ENCODE results near the gene MARK1. TPM values are rescaled to one million over a fixed set of nuclear protein-coding genes. Genes with fewer than 3 reads are reported as not detected.

The MARK1 gene
- total RNA-seq, 1 donor from 2014 or later = 34.8 TPM

DNA sequence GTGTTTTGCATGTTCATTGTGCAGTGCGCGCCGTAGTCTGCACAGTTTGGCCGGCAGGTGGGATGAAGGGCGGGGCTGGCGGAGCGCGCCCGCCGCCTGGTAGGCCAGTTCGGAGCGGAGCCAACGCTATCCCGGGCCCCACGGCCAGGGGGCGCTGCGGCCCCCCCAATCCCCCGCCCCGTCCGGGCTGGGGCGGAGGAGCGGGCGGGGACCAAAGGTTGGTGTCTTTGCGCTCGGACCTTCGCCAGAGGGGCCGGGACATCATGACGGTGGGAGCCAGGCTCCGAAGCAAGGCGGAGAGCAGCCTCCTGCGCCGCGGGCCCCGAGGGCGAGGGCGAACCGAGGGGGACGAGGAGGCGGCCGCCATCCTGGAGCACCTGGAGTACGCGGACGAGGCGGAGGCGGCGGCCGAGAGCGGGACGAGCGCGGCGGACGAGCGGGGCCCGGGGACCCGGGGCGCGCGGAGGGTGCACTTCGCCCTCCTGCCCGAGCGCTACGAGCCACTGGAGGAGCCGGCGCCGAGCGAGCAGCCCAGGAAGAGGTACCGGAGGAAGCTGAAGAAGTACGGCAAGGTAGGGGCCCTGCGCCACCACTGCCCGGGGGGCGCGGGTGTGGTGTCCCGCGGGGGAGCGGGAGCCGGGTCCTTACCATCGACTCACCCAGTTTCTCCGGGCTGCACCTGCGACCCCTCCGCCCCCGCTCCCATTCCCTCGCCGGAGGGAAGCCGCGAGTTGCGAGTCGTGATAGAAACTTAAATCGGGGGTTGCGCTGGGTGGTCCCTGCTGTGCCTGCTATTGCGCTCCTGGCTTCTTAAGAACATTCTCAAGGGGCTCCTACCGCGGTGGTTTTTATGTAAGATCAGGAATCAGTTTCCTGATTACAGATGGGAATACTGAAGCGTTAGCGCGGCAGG lies 162.5 kb downstream of the MARK1 start, which contains the start of gene C1orf115:
Gene C1orf115 (plus strand): TSS at position 224 of the 913 bp plus-strand sequence. CDS start 40 bp downstream, at position 264.
- DNase-seq (ENCODE audit: low spot score) = peak; percentile 82

DNA sequence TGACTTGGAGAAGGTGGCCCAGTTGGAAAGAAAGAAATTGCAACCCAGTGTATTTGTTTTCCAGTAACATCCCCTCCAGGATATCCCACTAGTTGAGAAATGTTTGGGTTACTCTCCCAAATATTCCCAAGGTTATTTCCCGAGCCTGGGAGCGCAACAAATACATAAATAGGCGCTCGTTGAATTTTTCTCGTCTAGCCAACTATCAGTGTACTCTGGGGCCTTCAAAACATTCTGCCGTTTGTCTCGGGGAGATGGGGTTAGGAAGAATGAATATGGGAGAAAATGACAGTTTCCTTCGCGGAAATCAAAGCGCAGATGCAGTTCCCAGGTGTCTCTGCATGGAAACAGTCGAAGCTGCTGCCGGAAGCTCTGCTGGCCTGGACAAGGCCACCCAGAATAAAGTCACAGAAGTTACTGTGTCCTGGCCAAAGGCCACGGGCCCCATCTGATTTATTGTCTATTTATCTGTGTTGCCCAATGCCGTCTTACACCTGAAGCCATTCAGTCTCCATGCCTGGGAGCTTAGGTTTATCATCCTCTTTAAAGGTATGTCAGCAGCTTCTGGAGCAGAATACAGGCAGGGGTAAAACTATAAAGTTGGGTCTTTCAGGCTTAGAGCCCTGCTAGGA lies 163.2 kb downstream of the MARK1 start:
- no peak for DNase-seq (ENCODE audit: low spot score)

DNA sequence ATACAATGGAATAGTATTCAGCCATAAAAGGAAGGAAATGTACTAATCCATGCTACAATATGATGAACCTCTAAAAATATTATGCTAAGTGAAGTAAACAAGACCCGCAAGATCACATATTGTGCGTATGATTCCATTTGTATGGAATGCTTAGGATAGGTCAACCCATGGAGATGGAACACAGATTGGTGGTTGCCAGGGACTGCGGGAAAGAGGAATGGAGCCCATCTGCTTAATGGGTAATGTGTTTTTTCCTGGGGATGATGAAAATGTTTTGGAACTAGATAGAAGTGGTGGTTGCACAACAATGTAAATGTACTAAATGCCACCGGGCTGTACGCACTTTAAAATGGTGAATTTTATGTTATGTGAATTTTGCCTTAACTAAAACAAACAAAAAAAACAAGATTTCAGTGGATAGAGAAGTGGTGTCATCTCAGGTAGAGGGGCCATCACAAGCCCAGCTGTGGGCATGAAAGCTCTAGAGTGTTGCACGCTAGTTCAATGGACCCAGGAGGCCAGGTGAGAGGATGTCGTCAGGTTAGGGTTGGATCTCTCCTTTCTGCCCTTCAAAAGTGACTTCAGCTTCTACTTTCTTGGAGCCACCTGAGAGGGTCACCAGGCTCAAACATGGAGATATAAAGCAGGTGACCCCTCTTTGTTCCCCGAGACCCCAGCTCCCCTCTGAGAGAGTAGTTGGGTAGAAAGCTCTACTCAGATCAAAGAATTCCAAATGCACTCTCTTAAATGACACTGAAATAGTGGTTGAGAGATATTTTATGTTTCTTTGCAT lies 164.7 kb downstream of the MARK1 start:
- no peak for DNase-seq (ENCODE audit: low spot score)

- DNase-seq (ENCODE audit: low spot score) = no peak
These were observed 167.0 kb downstream of the MARK1 start for GRCh38 chr1:220694866-220695382.

DNA sequence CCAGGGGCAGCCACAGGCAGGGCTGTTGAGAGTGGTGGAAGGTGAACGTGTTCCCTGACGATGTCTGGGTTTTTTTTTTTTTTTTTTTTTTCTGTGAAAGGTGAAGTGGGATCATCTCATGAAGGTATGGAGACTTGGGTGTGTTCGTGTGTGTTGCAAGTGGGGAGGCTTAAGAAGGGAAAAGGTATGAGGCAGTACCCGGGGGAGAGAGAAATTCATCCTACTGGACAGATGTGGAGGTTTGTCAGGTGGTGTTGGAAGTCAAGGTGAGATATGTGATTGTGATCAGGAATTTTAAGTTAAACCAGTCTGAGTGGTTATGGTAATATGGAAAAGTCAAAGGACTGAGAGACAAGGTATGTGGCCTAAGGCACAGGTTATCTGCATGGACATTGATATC lies 167.5 kb downstream of the MARK1 start:
- no peak for DNase-seq (ENCODE audit: low spot score)

DNA sequence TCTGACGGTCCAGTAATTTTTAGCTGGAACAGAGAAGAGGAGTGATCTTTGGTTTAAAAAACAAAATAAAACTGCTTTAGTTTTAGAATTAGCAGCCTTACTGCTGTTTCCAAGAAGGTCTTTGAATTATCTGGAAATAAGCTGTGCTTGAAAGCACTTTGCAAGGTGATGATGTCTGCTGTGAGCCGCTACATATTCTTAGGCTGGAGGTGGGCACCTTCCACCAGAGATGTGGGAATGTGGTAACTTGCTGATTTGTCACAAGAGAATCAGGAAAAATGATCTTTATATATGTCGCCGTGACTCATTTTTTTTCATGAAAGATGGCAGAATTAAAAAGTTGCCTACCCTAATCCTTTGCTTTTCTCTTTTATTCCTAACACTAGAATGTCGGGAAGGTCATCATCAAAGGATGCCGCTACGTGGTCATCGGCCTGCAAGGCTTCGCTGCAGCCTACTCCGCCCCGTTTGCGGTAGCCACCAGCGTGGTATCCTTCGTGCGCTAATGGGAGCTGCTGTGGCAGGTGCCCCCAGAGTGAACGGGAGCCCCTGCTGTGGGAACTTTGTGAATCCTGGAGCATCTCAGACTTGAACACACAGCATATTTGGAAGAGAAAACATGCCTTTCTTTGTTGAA lies 168.4 kb downstream of the MARK1 start:
- no peak for DNase-seq (ENCODE audit: low spot score)

DNA sequence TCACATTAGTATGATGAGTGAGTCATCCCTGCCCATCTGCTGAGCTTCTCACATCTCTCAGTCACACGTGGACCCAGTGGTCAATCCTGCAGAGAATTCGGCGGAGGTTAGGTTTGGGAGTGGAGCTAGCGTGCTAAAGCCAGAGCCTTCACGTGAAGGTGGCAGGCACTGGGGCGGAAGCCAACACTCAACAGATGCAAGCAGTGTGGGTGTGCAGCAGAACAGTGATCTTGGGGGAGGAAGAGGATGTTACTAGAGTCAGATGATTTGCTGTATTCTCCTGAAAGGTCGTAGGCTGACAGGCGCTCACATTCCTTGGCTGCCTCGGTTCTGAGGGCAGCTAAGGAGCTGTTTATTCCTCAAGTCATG lies 168.9 kb downstream of the MARK1 start:
- no peak for DNase-seq (ENCODE audit: low spot score)

GRCh38 chr1:220697326-220697725 lies 169.4 kb downstream of the MARK1 start:
- no peak for DNase-seq (ENCODE audit: low spot score)

- no peak for DNase-seq (ENCODE audit: low spot score)
These were observed 170.7 kb downstream of the MARK1 start for GRCh38 chr1:220698607-220699016.

GRCh38 chr1:220699044-220699443 lies 171.1 kb downstream of the MARK1 start:
- no peak for DNase-seq (ENCODE audit: low spot score)

DNA sequence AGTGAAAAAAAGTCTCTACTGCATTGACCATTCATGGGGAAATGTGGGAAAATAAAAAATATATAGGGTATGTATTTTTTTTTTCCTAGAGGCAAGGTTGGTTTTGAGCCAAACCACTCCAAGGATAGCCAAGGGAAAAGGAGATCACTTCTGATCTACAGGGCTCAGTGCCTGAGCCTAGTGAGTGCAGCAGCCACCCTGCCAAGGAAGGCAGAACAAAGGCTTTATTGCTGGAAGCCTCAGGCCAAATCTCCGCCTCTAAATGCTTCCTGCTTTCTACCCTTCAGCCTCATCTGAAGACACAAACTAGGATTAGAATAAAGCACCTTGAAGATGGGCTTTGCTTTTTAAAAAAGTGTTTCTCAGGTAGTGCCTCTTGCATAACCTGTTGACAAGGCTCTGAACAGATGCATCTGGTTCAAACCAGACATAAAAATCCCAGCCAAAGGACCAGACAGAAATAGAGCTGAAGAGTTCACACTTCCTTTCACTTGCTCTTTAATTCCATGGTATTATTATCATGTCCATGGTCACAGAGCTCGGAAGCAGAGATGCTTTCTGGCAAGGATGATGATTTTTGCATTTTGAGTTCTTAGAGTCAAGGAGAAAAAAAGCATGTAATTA lies 172.7 kb downstream of the MARK1 start:
- DNase-seq (ENCODE audit: low spot score) = no peak

- no peak for DNase-seq (ENCODE audit: low spot score)
These were observed 174.0 kb downstream of the MARK1 start for GRCh38 chr1:220701974-220702373.

- no peak for DNase-seq (ENCODE audit: low spot score)
These were observed 174.9 kb downstream of the MARK1 start for GRCh38 chr1:220702733-220703270.

DNA sequence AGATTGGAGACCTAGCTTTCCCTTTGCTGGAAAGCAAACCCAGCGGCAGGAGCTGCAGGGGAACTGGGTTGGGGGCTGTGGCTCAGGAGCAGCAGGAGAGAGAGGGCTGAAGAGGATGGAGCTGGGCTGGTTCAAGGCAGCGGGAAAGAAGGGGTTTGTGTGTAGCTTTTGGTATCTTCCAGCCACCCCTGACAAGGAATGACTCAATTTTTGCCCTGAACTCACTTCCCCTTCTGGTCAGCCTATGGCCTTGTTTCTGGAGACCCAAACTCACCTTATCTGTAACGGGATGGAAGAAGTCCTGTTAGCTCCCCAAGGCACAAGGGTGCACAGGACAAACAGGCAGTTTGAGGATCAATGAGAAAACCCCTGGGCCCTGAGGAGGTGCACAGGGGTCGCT lies 175.4 kb downstream of the MARK1 start:
- DNase-seq (ENCODE audit: low spot score) = no peak

DNA sequence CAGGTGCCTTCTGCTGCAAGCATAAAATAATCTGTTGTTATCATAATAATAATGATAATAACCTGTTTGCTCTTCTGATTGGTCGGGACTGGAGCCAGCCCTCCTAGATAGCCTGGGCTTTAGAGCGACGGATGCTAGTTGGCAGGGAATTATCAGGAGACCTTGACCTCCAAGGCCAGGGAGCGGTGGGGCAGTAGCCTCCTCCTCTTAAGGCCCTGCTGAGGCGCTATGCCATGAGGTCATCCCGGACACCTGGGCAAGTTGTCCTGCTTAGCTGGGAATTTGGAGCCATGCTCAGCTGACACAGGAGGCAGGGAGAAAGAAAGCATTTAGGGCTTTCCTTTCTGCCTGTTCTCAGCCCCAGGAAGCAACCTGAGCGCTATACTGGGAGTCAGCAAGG lies 177.8 kb downstream of the MARK1 start:
- DNase-seq (ENCODE audit: low spot score) = no peak

DNA sequence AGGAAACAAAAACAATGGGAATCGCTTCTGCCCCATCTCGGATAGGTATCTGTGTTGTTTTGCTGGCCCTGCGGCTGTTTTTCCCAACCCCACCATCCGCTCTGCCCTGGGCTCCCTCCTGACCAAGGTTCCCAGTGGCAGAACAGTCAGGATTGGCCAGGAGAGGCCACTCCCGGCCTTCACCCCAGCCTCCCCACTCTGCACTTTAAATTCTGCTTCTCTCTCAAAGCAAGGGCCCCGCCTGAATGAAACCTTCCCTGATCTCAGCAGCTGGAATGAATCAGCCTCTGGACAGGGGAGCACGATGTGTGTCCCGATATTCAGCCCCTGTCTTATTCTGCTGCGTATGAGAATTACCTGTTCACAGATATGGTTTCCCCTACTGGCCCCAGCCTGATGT lies 178.5 kb downstream of the MARK1 start:
- no peak for DNase-seq (ENCODE audit: low spot score)

DNA sequence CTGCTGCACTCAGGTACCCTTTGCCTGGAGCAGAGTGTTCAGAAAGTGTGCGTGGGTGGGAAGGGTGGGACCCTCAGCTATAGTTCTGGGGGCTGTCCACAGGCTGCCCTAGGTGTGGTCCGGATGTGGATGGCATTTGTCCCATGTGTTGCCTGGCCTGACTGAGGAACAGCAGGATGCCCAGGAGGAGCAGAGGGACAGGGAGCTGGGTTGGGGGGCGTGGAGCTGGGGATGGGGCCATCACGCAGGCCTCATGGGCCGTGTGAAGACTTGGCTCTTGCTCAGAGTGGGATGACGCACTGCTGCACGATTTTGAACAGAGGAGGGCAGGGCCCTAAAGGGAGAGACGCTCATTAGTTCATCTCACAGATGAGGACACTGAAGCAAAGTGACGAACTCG lies 179.2 kb downstream of the MARK1 start:
- DNase-seq (ENCODE audit: low spot score) = no peak

- DNase-seq (ENCODE audit: low spot score) = no peak
These were observed 180.3 kb downstream of the MARK1 start for GRCh38 chr1:220708244-220708643.

GRCh38 chr1:220708936-220709801 lies 181.2 kb downstream of the MARK1 start:
- no peak for DNase-seq (ENCODE audit: low spot score)

GRCh38 chr1:220710333-220710732 lies 182.4 kb downstream of the MARK1 start:
- no peak for DNase-seq (ENCODE audit: low spot score)

All from ureter (tissue), 1 donor.